HUES6 (cell line): ENCODE results near the gene GPR150.
"Not testable (repeated sequence)": the region's sequence is repeated elsewhere in the genome, so short reads cannot be mapped to it uniquely, and the experiment has no call there.

Experiments
- H3K27ac ChIP-seq: 2 replicates; pipeline ENCODE4 v1.7.0; 2013; ENCODE audit warnings: low read depth, mild to moderate bottlenecking, low read length, inconsistent platforms
- H3K27me3 ChIP-seq: 2 replicates; pipeline ENCODE4 v1.6.1; 2013; ENCODE audit warnings: low read length; ENCODE audit not compliant: control insufficient read depth, insufficient read depth
- H3K36me3 ChIP-seq: 2 replicates; pipeline ENCODE4 v1.6.1; 2013; ENCODE audit warnings: low read length; ENCODE audit not compliant: control insufficient read depth, insufficient read depth
- H3K4me1 ChIP-seq: 2 replicates; pipeline ENCODE4 v1.6.1; 2013; ENCODE audit warnings: low read length; ENCODE audit not compliant: control insufficient read depth, insufficient read depth
- H3K4me3 ChIP-seq: 2 replicates; pipeline ENCODE4 v1.5.1; 2013; ENCODE audit warnings: low read depth, low read length
- H3K9ac ChIP-seq: one replicate; pipeline ENCODE4 v1.6.1; 2013; ENCODE audit warnings: mild to moderate bottlenecking, low read length
- H3K9me3 ChIP-seq: 2 replicates; pipeline ENCODE4 v1.6.1; 2013; ENCODE audit warnings: low read depth, low read length; ENCODE audit not compliant: control insufficient read depth, insufficient read depth

Gene GPR150

DNA sequence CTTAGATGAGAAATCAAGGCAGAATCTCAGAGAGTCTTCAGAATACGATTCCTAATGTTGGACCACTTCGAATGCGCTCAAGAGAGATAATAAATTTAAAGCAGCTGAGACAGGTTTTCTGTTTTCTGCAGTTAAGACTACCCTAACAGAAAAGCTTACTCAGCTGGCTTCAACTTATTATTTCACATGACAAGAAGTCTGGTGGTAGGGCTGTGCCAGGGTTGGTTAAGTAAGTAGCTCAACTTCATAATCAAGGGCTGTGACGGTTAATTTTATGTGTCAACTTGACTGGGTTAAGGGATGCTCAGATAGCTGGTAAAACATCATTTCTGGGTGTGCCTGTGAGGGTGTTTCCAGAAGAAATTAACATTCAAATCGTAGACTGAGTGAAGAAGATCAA is 3.8 kb downstream of the GPR150 start:
- Histone ChIP-seq H3K4me1 (0 out of 2 replicates have a peak, but pooled peaks cover 8% of the 10 kb centered on the region), H3K27ac (no peak overlapping the region), H3K9me3 (peaks cover 13% of the 10 kb centered on the region), H3K27me3 (peaks cover 53% of the 10 kb centered on the region), H3K9ac (no peak overlapping the region), H3K4me3 (no peak overlapping the region), H3K36me3 (no peaks in the 10 kb centered on the region)

DNA sequence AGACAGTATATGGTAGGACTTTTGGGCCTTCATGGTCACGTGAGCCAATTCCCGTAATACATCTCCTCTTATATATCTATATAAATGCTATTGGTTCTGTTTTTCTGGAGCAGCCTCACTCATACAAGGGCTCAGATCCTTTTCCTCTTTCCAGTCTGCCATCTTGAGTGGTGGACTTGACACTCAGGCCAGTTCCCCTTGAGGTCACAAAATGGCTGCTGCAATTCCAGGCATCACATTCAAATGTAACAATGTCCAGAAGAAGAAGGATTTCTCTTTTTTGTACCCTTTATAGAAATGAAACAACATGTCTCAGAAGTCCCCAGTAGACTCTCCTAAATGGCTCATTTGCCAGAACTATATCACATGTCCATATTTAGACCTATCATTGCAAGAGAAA is 4.5 kb downstream of the GPR150 start:
- no peak overlapping the region for H3K4me3 ChIP-seq
- peaks cover 20% of the 10 kb centered on the region for H3K9me3 ChIP-seq
- no peak overlapping the region for H3K27ac ChIP-seq
- H3K27me3 ChIP-seq: peaks cover 46% of the 10 kb centered on the region
- H3K9ac ChIP-seq: no peak overlapping the region
- H3K36me3 ChIP-seq: no peaks in the 10 kb centered on the region
- 0 out of 2 replicates have a peak, but pooled peaks cover 6% of the 10 kb centered on the region for H3K4me1 ChIP-seq

DNA sequence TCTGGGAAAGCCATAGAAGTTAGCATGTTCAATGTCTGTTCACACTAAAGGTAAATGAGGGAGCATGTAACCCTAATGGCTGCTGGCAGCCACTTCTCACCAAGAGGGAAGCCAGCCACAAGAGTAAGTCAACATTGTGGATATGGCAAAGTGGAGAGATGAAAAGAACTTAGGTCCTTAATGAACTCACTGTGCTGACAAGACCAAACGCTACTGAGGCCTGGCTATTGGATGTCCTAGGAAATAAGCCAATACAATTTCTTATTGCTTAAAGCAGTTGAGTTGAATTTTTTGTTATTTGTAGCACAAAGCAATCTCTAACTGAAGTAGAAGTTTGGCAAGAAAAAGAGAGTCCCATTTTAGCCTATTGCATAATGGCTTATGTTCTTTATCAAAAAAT is 6.8 kb downstream of the GPR150 start:
- H3K9me3 ChIP-seq: peaks cover 26% of the 10 kb centered on the region
- H3K4me1 ChIP-seq: no peaks in the 10 kb centered on the region
- H3K9ac ChIP-seq: no peak overlapping the region
- H3K27ac ChIP-seq: no peak overlapping the region
- no peak overlapping the region for H3K4me3 ChIP-seq
- H3K36me3 ChIP-seq: no peaks in the 10 kb centered on the region
- H3K27me3 ChIP-seq: peaks cover 23% of the 10 kb centered on the region

DNA sequence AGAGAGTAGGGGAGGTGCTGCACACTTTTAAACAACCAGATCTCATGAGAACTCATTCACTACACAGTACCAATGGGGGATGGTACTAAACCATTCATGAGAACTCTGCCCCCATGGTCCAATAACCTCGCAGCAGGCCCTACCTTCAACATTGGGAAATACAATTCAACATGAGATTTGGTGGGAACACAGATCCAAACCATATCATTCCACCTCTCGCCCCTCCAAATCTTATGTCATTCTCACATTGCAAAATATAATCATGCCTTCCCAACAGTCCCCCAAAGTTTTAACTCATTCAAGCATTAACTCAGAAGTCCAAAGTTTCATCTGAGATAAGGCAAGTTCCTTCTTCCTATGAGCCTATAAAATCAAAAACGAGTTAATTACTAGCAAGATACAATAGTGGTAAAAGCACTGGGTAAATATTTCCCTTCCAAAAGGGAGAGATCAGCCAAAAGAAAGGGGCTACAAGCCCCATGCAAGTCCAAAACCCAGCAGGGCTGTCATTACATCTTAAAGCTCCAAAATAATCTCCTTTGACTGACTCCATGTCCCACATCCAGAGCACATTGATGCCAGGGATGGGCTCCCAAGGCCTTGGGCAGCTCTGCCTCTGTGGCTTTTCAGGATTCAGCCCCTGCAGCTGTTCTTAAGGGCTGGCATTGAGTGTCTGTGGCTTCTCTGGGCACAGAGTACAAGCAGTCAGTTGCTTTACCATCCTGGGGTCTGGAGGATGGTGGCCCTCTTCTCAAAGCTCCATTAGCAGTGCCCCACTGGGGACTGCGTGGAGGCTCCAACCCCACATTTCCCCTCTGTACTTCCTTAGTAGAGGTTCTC is 8.3 kb downstream of the GPR150 start:
- H3K9me3 ChIP-seq: peaks cover 26% of the 10 kb centered on the region
- H3K9ac ChIP-seq: no peak overlapping the region
- 0 out of 2 replicates have a peak, but pooled peaks cover 3% of the 10 kb centered on the region for H3K4me1 ChIP-seq
- no peak overlapping the region for H3K27ac ChIP-seq
- H3K27me3 ChIP-seq: peaks cover 8% of the 10 kb centered on the region
- no peaks in the 10 kb centered on the region for H3K36me3 ChIP-seq
- no peak overlapping the region for H3K4me3 ChIP-seq

DNA sequence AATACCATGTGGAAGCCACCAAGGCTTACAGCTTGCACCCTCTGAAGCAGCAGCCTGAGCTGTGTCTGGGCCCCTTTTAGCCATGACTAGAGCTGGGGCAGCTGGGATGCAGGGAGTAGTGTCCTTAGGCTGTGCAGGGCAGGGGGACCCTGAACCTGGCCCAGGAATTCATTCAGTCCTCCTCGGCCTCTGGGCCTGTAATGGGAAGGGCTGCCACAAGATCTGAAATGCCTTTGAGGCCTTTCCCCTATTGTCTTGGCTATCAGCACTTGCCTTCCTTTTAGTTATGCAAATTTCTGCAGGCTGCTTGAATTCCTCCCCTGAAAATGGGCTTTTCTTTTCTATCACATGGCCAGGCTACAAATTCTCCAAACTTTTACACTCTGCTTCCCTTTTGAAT is 9.0 kb downstream of the GPR150 start:
- H3K4me1 ChIP-seq: 0 out of 2 replicates have a peak, but pooled peaks cover 3% of the 10 kb centered on the region
- peaks cover 26% of the 10 kb centered on the region for H3K9me3 ChIP-seq
- no peak overlapping the region for H3K9ac ChIP-seq
- H3K27ac ChIP-seq: no peak overlapping the region
- H3K27me3 ChIP-seq: peaks cover under 1% of the 10 kb centered on the region; the same call in 1 of the 2 replicates
- no peaks in the 10 kb centered on the region for H3K36me3 ChIP-seq
- H3K4me3 ChIP-seq: no peak overlapping the region

DNA sequence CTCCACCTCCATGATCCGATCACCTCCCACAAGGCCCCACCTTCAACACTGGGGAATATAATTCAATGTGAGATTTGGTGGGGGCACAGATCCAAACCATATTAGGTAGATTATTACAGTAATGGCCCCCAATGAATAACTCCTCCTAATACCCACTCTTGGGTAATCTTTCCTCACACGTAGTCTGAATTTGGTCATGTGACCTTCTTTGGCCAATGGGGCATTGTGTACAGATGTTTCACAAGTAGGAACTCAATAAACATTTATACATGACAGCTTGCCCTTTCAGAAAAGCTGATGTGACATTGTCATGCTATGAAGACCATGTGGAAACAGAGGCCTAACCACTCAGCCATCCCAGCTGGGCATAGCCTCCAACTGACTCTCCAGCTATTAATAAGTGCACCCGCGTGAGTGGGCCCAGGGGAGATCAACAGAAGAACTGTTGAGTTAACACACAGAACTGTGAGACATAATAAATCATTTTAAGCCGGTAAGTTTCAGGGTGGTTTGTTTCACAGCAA is 10.6 kb downstream of the GPR150 start:
- Histone ChIP-seq H3K9ac (no peak overlapping the region), H3K27ac (no peak overlapping the region), H3K9me3 (peaks cover 26% of the 10 kb centered on the region), H3K36me3 (no peaks in the 10 kb centered on the region), H3K4me3 (no peak overlapping the region), H3K27me3 (no peaks in the 10 kb centered on the region), H3K4me1 (0 out of 2 replicates have a peak, but pooled peaks cover 3% of the 10 kb centered on the region)

DNA sequence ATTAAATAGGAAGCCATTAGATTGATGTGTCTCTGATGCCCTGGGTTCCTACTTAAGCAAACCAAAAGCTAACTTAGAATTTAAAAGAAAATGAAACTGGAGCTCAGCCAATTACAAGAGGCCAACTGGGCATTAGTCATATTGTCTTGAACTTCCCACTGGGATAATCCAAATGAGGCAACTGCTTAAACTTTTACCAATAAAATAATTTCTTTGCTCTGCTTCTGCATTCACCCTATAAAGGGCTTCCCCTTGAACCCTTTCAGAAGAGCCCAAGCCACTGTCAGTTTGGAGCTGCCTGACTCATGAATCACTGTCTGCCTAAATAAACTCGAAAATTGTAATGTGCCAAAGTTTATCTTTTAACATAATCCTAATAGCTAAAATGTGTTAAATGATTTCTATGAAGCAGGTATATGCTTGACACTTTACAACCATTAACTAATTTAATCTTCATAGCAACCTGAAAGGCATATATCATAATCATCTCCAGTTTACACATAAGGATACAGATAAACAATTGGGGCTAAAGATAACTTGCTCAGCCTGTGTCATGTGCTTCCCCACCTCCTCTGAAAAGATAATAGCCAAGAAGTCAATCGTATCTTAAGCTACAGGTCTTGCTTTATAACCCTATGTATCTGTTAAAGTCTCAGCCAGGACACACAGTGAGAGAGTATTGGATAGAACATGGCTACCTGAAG is 11.5 kb downstream of the GPR150 start:
- Histone ChIP-seq H3K4me1 (0 out of 2 replicates have a peak, but pooled peaks cover 3% of the 10 kb centered on the region), H3K27ac (no peak overlapping the region), H3K27me3 (no peaks in the 10 kb centered on the region), H3K36me3 (no peaks in the 10 kb centered on the region), H3K9ac (no peak overlapping the region), H3K4me3 (no peak overlapping the region), H3K9me3 (peaks cover 26% of the 10 kb centered on the region)

DNA sequence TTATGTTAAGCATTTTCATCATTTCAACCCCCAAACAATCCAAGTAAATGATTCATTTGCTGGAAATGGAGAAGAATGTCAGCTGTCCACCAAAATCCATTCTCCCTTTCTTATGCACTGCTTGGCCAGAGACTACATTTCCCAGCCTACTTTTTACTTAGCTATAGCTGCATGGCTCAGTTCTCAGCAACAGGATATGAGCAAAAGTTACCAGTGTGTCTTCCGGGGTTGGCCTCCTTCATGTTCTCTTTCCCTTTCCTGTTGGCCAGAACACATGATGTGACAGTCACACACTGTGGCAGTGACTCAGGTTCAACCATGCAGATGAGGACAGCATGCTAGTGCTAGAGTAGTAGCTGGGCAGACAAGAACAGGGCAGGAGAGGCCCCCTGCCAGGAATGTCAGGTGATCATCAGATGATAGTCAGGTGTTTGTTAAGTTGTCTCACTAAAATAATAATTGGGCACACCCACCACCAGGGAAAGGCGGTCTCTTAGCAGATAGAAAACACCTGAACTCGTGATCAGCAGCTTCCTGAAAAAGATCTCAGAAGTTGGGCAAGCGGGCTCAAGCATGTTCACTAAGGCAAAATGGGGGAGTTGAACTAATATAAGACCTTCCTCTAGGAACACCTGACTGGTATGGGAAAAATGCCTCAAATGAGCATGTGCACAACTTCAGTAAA is 12.2 kb downstream of the GPR150 start:
- Histone ChIP-seq H3K27me3 (no peaks in the 10 kb centered on the region), H3K4me1 (0 out of 2 replicates have a peak, but pooled peaks cover 3% of the 10 kb centered on the region), H3K9me3 (peaks cover 26% of the 10 kb centered on the region), H3K4me3 (no peak overlapping the region), H3K9ac (no peak overlapping the region), H3K36me3 (no peaks in the 10 kb centered on the region), H3K27ac (no peak overlapping the region)

DNA sequence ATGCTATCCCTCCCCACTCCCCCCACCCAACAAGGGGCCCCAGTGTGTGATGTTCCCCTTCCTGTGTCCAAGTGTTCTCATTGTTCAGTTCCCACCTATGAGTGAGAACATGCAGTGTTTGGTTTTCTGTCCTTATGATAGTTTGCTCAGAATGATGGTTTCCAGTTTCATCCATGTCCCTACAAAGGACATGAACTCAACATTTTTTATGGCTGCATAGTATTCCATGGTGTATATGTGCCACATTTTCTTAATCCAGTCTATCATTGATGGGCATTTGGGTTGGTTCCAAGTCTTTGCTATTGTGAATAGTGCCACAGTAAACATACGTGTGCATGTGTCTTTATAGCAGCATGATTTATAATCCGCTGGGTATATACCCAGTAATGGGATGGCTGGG is 13.1 kb downstream of the GPR150 start:
- not testable (repeated sequence) for H3K27ac ChIP-seq, H3K27me3 ChIP-seq, H3K36me3 ChIP-seq, H3K9ac ChIP-seq, H3K4me1 ChIP-seq, H3K4me3 ChIP-seq
- peaks cover 20% of the 10 kb centered on the region for H3K9me3 ChIP-seq

DNA sequence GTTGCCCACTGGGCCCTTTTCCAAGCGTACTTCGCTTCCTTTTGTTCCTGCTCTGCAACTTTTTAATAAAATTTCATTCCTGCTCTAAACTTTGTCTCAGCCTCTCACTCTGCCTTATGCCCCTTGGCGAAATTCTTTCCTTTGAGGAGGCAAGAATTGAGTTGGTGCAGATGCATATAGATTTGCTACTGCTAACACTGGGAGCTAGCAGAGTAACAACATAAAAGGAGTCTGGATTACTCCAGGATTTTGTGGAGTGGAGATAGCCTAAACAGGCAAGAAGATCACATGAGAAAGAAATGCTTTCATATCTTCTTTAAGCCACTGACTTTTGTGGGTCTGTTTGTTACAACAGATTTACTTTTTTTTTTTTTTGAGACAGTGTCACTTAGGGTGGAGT is 13.8 kb downstream of the GPR150 start:
- H3K4me1 ChIP-seq: 0 out of 2 replicates have a peak, but pooled peaks cover 3% of the 10 kb centered on the region
- no peak overlapping the region for H3K9ac ChIP-seq
- no peaks in the 10 kb centered on the region for H3K27me3 ChIP-seq
- no peak overlapping the region for H3K27ac ChIP-seq
- peaks cover 13% of the 10 kb centered on the region for H3K9me3 ChIP-seq
- H3K4me3 ChIP-seq: no peak overlapping the region
- H3K36me3 ChIP-seq: no peaks in the 10 kb centered on the region
